GM19372 (cell line): ENCODE data around the gene SMAD3.
"Not testable (repeated sequence)": the region's sequence is repeated elsewhere in the genome, so short reads cannot be mapped to it uniquely, and the experiment has no call there.

ENCODE experiments used
- ATAC-seq: cut with Tn5 transposase; IDR thresholded peaks from one replicate; pipeline ENCODE4 v1.9.1; 2021; ENCODE audit warnings: mild to moderate bottlenecking, low read depth, moderate library complexity; ENCODE audit not compliant: unreplicated experiment

Gene SMAD3

DNA sequence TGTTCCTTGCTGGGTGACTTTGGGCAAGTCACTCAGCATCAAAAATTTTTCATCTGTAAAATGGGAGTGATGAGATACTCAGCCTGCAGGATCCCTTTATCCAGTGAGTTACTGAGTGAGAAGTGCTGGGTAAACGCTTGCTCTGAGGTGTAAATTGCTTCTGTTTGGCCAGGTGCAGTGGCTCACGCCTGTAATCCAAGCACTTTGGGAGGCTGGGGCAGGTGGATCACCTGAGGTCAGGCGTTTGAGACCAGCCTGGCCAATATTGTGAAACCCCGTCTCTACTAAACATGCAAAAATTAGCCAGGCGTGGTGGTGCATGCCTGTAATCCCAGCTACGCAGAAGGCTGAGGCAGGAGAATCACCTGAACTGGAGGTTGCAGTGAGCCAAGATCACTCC is 87.6 kb downstream of the SMAD3 start:
- not testable (repeated sequence) for ATAC-seq

DNA sequence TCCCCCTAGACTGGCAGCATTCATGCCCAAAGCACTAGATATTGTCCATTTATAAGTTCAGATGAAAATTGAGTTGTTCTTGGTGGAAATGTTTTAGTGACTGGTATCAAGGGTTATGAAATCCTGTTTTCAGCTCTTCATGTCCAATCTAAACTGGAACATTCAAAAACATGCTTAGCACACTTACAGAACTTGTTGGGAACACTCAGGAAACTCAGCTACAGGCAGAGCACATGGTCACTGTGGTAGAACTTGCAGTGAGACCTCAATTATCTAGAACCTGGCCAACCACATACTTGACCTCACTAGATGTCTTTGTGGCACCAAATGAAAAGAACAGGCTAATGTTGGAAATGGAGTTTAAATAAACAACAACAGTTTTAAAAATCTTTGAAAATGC is 88.8 kb downstream of the SMAD3 start:
- ATAC-seq = no peak

DNA sequence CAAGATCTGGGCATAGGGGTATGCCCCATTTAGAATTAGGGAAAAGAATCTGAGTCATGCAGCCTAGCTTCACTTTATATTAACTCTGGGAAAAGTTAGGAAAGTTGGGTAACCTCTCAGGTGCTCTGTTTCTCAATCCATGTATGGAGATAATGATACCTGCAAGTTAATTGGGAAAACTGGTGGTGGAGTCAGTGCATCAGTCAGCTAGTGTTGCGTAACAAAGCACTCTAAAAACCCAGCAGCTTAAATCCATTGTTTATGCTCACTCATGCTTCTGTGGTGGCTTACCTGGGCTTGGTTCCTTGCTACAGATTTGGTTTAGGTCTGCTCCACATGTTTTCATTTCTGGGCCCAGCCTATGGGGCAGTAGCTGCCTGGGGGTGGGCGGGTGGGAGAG is 91.0 kb downstream of the SMAD3 start:
- no peak for ATAC-seq

DNA sequence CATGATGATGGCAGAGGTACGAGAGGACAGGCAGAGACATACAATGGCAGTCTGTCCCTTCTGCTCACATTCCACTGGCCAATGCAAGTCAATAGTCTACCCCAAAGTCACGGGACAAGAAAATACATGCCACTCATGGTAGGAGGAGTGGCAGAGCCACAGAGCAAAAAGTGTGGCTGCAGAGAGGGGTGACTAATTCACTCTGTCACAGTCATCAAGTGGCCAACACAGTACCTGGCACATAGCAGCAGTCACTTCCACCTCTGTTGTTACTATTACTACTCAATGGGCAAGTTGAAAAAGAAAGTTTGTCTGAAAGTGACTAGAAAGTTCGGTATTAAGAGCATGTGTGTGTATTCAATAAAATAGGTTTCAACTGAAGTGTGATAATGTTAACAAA is 91.4 kb downstream of the SMAD3 start:
- no peak for ATAC-seq

DNA sequence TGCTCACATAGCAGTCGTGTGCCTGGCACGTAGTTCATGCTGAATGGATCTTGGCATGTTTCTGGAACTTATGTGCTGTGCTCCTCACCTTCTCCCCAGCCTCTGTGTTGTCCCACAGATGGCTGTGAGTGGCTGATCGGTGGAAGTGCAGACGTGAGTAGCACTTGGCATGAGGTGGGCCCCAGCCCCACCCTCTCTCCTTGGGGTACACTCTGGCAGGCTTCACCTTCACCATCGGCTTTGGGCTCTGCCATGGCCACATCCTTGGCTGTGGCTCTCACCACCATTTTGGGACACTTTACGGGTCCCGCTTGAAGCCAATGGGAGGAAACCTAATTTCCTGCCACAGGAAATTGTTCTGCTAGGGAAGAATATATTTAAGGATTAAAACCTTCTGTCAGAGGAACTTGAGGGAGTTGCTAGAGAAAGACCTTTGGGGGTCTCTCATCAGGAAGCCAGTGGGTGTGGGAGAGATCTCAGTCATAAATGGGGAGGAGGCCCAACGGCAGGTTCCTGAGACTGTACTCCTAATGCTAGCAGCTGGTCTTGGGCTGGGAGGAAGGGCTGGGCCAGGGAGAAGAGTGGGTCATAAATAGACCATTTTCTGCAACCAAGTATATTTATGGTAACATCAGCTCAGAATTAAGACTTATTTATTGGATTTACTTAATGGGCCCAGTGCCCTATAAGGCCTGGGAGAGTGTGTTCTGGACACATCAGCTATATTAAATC is 92.3 kb downstream of the SMAD3 start:
- no peak for ATAC-seq

DNA sequence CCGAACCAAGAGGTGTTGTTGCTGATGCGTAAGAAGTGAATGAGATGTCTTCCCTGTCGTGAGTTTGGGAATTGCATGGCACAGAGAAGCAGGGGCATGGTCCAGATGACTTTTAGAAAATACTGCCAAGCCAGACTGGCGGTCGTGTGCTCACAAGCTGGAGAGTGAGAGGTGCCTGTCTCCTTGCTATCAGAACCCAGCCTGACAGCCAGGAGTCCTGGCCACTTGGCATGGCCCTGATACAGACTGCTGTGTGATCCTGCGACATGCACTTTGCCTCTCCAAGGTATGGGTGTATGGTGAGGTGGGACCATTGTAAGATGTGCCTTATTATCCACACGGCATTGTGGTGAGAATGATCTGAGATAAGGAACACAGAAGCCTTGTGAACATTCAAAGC is 93.0 kb downstream of the SMAD3 start:
- no peak for ATAC-seq

DNA sequence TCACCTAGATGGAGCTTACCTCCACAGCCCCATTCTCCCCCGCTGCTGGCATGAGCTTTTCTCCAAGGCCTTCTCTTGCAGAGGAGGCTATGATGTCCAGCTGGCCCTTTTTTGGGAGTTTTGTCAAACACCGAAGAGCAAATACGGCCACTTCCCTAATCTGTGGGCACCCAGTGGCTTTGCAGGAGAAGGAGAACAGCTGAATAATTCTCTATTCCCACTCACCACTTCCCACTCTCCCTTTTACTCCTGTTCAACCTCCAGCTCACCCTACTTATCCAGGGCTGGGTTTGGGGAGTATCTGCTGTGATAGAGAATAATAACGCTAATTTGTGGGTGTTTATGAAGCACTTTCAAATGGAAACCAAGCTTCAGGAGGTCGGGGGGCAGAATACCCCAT is 96.0 kb downstream of the SMAD3 start:
- no peak for ATAC-seq

DNA sequence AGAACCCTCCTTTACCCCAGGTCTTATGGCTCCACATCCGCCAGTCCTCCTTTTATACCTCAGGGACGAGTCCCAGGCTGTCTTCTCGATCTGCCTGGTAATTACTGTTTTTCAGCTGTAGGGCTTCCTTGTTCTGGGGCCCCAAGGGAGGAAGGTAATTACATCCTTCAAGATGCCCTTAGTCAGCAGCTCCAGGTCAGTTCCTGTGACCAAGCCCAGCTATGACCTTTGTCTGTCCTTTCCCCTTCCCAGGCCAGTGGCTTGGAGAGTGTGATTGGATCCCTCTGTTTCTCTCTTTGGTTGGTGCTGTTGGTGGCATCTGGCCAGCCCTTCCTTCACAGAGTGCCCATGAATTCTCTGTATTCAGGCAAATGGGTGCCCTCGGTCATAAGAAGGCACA is 96.5 kb downstream of the SMAD3 start:
- ATAC-seq = no peak

DNA sequence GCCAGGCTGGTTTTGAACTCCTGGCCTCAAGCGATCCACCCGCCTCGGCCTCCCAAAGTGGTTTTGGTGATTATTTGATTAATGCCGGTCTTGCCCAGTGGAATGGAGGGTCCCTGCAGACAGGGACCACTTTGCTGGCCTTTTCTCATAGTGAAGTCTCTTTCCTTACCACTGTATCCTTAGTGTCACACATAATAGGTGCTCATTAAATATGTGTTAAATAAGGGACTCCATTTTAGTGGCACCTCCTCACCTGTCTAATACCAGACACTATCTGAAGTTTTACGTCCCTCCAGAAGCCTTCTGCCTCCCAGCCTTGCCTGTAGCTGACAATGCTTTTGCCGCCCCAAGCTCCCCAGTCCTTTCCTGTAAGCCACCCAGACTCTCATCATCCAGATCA is 97.8 kb downstream of the SMAD3 start:
- ATAC-seq = no peak

DNA sequence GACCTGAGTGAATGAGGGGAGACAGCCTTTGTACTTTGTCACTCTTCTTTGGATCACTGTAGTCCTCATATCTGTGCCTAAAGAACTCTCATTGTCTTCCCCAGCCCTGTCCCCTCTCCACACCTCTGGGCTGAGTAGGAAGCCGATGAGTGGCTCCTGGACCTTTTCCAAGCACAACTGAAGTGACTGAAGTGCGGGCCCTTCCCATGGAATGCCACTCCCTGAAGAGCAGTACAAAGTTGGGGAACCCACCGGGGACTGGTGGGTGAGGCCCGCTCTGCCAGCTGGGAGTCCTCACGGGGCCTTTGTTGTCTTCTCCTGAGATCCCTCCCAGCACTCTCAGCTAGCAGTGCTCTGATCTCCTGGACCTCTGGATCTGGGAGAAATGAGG is 99.0 kb downstream of the SMAD3 start:
- no peak for ATAC-seq

DNA sequence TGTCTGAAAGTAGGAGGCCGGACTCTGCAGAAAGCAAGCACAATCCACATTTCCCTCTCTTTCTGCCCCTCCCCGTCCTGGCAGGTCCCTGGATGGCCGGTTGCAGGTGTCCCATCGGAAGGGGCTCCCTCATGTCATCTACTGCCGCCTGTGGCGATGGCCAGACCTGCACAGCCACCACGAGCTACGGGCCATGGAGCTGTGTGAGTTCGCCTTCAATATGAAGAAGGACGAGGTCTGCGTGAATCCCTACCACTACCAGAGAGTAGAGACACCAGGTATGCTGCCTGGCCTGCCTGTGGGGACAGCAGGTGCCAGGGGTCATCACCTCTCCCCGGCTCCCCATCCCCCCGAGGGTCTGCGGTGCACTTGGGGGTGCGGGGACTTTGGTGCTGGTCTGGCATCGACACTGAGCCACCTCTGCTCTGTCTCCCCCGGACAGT is 99.4 kb downstream of the SMAD3 start:
- no peak for ATAC-seq

DNA sequence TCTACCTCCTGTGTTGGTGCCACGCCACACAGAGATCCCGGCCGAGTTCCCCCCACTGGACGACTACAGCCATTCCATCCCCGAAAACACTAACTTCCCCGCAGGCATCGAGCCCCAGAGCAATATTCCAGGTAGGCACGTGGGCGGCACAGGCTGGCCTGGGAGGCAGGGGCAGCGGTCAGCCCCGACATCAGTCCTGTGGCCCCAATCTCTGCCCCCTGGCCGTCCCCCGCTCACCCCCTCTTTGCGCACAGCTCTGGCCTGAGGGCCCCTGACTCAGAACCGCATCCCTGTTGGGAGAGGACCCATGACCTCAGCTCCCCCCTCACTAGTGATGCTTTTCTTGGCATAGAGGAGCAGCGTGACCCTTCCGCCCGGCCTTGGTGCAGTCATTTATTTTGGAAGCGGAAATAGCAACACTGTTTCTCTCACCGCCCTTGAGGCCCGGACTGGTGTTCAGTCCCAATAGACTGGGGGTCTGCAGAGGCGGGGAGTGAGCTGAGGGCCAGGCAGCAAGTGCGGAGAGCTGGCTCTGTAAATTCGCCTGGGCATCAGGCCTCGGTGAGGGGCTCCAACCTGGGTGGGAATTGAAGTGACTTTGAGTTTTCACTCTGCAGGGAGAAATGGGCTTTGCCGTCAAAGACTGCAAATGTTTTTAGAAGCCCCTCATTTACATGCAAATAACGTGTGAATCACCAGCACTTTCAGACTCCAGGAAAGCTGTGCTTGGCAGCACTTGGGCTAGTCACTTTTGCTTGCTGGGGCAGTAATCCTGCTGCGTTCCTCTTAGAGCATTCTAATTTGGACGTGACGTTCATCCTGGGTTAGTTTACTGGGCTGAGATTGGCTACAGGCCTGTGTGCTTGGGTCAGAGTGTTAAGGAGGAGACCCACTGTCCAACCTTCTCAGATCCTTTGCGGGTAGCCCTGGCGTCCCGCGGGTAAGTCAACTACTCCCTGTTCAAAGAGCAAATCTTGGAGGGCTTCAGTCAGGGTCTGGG is 100.2 kb downstream of the SMAD3 start:
- ATAC-seq = no peak

DNA sequence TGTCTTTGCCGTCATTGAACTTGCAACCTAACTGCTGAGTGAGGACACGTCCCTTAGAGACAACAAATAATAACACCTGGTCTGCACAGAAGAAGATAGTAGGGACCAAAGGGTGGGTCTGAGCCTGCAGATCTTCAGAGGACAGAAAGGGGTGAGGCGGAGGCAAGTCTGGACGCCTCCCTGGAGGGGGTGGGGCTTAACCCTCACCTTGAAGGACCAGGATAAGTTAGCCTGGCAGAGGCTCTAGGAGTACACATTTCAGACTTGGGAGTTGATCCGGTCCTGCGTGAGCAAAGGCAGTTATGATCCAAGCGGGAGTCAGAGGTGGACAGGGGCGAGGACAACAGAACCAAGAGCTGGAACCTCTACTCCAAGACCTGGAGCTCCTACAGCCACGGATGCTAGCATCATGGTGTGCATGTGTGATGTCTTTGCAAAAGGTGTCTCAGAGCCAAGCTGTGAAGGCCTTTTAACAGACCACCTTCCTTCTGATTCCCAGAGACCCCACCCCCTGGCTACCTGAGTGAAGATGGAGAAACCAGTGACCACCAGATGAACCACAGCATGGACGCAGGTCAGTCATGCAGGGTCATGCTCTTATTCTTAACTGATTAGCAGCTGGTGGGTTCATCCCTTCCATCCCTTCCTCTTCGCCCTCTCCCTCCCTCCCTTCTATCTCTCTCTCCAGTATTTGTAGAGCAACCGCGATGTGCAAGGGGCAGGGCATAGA is 101.0 kb downstream of the SMAD3 start:
- ATAC-seq = no peak

DNA sequence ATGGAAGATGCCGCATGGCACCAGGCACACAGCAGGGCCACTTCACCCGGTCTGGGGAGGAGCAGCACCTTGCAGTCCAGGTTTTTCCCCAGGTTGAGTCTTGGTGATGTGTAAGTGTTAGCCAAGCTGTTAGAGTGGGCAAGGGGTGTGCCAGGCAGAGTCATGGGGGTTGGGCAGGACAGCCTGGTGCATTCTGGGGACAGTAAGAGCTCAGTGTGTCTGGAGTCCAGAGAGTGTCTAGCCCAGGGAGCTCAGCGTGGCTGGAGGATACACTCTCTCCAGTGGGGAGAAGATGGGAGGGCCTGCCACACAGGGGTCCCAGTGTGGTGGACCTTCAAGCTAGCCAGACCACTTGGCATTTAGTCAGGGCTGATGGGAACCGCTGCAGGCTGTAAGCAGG is 101.7 kb downstream of the SMAD3 start:
- no peak for ATAC-seq

DNA sequence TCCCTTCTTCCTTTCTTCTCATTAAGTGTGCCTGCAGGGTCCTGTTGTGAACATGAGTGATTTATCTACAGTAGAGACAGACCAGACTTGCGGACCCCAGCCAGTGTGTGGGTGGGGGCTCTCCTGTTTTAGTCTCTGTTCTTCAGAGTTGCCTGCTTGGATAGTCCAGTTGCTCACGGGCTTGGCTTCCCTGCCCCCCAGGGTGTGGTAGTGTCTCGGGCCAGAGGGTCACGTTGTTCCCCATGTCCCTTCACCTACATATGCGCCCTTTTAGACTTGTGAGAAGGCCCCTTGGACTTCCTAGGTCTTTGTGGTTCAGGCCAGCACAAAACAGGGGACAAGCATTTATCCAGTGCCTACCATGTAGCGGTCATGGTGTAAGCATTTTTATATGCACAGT is 103.3 kb downstream of the SMAD3 start:
- ATAC-seq = no peak

DNA sequence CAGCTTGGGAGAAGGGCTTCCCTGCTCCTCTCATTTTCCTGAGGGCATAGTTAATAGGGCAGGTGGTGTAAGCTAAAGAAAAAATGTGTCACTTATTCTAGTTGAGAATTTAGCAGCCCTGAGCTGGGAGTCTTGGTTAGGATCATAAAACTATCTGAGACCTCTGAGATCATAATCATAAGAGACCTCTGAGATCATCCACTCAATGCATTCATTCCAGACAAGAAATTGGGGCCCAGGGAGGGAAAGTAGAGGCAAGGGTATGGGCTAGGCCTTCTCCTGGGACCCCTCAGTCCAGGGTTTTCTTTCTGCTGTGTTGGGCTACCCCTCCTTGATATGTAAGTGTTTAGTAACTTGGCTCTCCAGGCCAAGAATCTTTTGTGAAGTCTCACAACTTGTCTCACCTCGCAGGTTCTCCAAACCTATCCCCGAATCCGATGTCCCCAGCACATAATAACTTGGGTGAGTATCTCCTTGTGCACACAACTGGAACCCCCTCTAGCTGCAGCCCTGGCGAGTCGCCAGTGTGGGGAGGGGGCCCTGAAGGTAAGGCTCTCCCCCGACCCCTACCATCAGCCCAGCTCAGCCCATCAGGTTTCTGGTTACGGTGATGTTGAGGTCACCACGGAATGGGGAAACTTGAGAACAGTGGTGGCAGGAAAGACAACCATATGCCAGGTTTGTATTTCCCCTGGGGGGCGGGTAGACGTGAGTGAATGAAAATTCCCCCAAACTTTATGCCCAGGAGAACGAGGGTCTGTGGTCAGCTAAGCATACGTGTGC is 104.9 kb downstream of the SMAD3 start:
- no peak for ATAC-seq

DNA sequence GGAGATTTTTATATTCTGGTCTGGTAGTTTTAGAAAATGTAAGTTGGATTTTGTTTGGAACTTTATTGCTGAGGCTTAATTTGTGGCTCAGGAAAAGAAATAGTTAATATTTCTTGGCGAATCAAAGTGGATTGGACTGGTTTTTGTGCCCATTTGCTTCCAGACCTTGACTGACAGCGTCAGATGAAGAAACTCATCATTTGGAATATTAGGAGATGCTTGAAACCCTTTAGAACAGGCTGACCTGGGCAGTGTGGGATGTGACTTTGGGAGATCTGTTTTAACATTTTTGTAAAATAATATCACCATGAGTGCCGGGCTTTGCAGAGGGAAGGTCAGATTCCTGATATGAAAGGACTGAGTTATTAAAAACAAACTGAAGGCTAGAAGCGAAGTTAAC is 106.1 kb downstream of the SMAD3 start:
- no peak for ATAC-seq

DNA sequence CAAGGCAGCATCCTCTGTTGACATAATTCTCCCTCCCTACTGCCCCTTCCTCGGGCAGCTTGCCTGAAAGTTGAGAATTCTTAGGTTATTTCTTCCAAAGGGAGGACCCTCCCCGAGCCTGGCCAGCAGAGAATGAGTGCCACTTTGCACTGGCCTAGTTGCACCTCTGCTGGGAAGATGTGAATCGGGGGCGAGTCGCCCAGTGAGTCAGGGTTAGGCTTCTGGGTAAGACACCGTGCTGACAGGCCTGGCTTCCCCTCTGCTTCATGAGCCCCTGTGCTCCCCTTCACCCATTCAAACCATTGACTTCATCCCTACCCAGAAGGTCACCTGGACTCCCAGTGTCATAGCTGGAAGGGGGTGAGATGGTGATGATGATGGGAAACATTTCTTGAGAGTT is 106.8 kb downstream of the SMAD3 start:
- ATAC-seq = no peak

DNA sequence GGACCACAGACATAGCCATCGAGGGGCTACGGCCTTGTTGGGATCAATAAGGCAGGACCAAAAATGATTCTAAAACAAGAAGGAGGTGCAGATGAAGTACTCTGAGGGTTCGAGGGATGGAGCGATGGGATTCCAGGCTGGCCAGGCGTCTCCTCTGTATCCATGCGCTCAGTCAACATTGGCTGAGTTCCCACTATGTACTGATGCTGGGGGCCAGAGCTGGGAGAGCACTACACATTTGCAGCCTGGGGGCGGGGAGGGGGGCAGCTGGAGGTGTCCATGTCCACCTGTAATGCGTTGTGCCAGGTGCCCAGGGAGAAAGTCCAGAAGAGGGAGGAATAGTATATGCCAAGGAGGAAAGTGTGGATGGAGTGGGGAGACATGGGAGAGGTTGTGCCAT is 107.6 kb downstream of the SMAD3 start:
- no peak for ATAC-seq

DNA sequence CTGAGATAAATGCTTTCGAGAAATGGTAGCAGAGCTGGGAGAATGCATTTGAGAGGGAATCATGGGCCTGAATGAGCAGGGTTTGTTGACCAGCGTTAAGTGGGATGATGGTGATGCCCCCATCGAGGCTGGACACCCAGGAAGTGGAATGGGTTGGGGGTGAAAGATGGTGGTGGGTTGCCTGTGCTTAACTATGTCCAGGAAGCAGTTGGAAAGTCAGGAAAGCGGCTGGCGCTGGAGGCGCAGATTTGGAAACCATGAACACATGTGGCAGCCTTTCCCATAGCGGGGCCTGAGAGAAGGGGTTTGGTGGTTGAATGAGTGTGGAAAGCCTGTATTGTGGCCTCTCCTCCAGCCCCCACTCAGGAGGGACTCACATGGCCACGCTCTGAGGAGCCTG is 108.4 kb downstream of the SMAD3 start:
- no peak for ATAC-seq
